Activated effector memory CD4-positive, alpha-beta T cell treated with Interleukin-2 at 50 U/mL for 16 hours (primary cell): Measurements from ENCODE around the gene FRMD4A.
A peak's percentile ranks its signal among the peaks of the same experiment; 100 is the strongest.

Experiments used
- DNase-seq: peaks from one replicate; pipeline ENCODE4 v3.0.0-alpha.2; 2020

FRMD4A gene

GRCh38 chr10:14009371-14010100 lies 321.2 kb downstream of the FRMD4A start:
- DNase-seq, result peak; percentile 49

GRCh38 chr10:14008740-14009080 lies 322.0 kb downstream of the FRMD4A start:
- no peak for DNase-seq

- DNase-seq, result no peak
Observed at GRCh38 chr10:14004536-14004935, 326.2 kb downstream of the FRMD4A start.

GRCh38 chr10:14003517-14004184 lies 327.1 kb downstream of the FRMD4A start:
- no peak for DNase-seq

GRCh38 chr10:14001298-14002040 lies 329.3 kb downstream of the FRMD4A start:
- DNase-seq, result no peak

GRCh38 chr10:13998163-13998835 lies 332.4 kb downstream of the FRMD4A start:
- DNase-seq, result no peak

- no peak for DNase-seq
Observed at GRCh38 chr10:13997650-13998049, 333.1 kb downstream of the FRMD4A start.

- no peak for DNase-seq
Observed at GRCh38 chr10:13994932-13995331, 335.8 kb downstream of the FRMD4A start.

- DNase-seq, result no peak
Observed at GRCh38 chr10:13993673-13994089, 337.0 kb downstream of the FRMD4A start.

- no peak for DNase-seq
Observed at GRCh38 chr10:13993169-13993568, 337.6 kb downstream of the FRMD4A start.

- DNase-seq, result no peak
Observed at GRCh38 chr10:13991353-13991752, 339.4 kb downstream of the FRMD4A start.

- no peak for DNase-seq
Observed at GRCh38 chr10:13990946-13991345, 339.8 kb downstream of the FRMD4A start.

- DNase-seq, result no peak
Observed at GRCh38 chr10:13990392-13990805, 340.3 kb downstream of the FRMD4A start.

GRCh38 chr10:13989616-13990015 lies 341.1 kb downstream of the FRMD4A start:
- DNase-seq, result no peak

GRCh38 chr10:13987446-13987845 lies 343.3 kb downstream of the FRMD4A start:
- DNase-seq, result no peak

- no peak for DNase-seq
Observed at GRCh38 chr10:13984647-13985155, 346.0 kb downstream of the FRMD4A start.

- no peak for DNase-seq
Observed at GRCh38 chr10:13983035-13983434, 347.7 kb downstream of the FRMD4A start.

GRCh38 chr10:13978533-13979115 lies 352.1 kb downstream of the FRMD4A start:
- DNase-seq, result no peak

- DNase-seq, result no peak
Observed at GRCh38 chr10:13977861-13978532, 352.7 kb downstream of the FRMD4A start.

- DNase-seq, result no peak
Observed at GRCh38 chr10:13973742-13974141, 357.0 kb downstream of the FRMD4A start.

- DNase-seq, result no peak
Observed at GRCh38 chr10:13972609-13973008, 358.1 kb downstream of the FRMD4A start.
